Femur (tissue), 1 donor: ENCODE results near the gene CD300E.
"Not testable (repeated sequence)": the region's sequence is repeated elsewhere in the genome, so short reads cannot be mapped to it uniquely, and the experiment has no call there.

Experiments
- DNase-seq: peaks from one replicate; pipeline ENCODE4 v3.0.0-alpha.2; 2017

The CD300E gene

GRCh38 chr17:74623693-74624093 lies at the start of gene CD300E:
TSS of gene CD300E (minus strand) at chr17:74623738. CDS start at chr17:74623621, 117 bp downstream.
- no peak for DNase-seq

DNA sequence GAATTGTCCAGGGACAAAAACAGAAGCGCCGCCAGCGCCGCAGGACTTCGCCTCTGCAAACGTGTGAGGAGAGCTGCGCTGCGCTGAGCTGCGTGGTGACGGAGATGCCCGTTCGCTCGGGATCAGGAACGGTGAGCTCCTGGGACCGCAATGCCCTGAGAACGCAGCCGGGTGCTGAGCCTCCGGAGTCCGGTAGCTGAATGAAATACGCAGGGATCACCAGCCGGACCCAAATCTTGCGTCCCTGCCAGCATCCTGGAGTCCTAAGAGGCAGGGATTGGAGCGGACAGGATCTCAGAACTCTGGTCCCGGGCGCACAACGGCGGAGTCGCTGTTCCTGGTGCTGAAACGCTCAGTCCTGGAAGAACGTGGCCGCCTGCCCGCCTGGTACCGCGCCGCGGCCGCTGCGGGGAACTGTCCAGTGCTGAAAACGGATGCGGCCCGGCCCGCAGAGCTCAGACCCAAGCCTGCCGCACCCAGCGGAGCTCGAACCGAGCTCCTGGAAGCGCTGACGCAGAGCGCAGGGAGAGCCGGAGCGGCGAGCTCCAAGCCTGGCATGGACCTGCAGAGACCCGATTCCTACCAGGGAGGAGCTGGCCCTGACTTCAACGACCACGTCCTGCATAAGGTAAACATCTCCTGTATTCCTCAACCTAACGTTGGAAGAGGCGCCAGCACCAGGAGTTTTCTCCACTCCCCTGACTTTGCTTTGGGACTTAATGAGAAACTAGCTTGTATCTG lies 47.7 kb upstream of the CD300E start:
- DNase-seq, result peak; percentile 89

DNA sequence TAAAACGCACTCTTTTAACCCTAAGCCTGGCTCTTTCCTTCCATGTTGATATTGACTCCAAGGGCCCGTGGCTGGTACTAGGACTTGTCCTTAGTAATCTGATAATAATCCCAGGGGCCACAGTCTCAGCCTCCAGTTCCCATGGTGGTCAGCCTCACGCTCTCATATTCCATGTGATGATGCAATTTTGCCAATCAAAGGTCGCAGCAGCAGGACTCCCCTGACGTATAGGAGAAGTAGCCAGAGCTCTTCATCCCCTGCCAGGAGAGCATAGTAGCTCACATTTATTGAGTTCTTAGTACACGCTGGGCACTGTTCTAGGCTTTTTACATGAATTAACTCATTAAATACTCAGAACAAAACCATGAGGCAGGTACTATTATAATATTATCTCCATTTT lies 46.8 kb upstream of the CD300E start:
- DNase-seq, result no peak

- no peak for DNase-seq
Observed at GRCh38 chr17:74663561-74663960, 40.0 kb upstream of the CD300E start.

DNA sequence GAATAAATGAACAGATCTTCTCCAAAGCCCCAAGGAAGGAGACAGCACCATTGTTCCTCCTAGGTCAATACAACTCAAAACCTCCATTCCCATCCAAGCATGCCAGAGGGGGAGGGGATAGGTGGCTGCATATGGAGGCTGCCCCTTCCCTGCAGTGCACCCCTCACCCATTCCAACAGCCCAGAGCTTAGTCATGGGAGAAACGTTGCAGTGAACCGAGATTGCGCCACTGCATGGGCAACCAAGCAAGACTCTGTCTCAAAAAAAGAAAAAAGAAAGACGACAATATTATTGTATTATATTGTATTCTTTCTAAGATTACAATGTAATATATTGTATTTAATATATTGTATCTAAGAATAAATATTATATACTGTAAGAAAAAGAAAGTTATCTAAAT lies 36.4 kb upstream of the CD300E start:
- DNase-seq, result no peak

- DNase-seq, result no peak
Observed at GRCh38 chr17:74658620-74659019, 35.1 kb upstream of the CD300E start.

DNA sequence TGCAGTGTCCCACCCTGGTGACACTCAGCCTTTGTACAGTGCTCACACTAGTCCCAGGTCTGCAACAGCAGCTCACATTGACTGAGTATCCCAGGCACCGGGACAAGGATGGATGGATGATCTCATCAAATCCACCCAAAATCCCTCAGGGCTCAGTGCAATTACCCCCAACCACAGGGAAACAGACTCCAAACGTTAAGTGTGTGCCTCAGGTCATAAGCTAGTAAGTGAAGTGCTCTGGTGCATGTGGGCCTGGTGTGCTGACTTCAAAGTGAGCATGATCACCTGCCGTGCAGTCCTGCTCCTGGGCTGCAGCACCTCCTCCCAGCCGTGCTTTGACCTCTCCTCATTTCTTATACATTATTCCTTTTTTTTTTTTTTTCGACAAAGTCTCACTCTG lies 31.2 kb upstream of the CD300E start:
- DNase-seq, result no peak

- no peak for DNase-seq
Observed at GRCh38 chr17:74652020-74652419, 28.5 kb upstream of the CD300E start.

DNA sequence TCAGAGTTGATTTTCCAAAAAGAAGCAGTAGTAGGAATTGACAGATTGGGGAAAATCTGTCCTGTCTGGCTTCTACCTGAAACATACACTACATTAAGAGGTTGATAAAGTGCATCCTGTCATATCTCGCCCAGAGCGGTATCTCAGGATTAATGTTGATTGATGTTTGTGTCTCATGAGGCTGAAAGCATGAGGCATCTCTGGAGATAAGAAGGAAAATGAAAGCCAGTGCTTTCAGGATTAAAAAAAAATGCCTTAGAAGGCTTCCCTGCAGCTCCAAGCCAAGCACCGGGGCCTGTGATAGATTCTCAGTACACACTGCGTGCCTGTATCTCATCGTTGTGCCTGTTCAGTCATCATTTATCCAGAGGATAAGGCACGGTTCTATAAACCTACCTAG lies 26.4 kb upstream of the CD300E start:
- no peak for DNase-seq

- DNase-seq, result no peak
Observed at GRCh38 chr17:74647871-74648672, 24.5 kb upstream of the CD300E start.

DNA sequence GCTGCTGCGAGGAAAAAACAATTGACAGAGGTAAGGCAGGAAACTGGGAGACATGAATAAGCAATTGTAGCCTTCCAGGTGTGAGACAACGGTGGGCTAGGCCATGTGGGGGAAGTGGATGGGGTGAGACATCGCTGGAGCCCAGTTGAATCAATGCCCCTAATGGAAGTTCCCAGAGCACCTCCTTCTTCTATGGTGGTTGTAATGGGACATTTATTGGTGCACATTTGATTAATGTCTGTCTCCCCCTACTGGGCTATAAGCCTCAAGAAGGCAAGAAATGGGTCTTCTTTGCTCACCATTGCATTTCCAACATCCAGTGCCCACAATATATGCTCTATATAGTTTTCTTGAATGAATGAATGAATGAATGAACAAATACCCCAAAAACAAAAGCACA lies 22.7 kb upstream of the CD300E start:
- DNase-seq, result no peak

DNA sequence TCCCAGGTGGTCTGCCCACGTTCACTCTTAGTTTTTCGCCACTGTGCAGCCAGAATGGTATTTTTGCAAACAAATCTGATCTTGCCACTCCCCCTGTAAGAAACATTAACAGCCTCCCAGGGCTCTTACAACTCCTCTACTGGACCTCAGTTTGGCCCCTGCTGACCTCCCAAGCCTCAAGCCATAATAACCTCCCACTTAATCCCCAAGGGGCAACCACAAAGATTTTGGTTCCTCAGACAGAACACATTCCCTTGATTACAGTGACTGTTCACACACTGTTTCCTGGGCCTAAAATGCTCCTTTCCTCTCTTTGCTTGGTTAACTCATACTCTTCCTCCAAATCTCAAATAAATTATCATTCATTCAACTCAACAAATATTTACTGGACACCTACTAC lies 21.5 kb upstream of the CD300E start:
- DNase-seq, result no peak

- DNase-seq, result no peak
Observed at GRCh38 chr17:74644419-74644818, 20.9 kb upstream of the CD300E start.

DNA sequence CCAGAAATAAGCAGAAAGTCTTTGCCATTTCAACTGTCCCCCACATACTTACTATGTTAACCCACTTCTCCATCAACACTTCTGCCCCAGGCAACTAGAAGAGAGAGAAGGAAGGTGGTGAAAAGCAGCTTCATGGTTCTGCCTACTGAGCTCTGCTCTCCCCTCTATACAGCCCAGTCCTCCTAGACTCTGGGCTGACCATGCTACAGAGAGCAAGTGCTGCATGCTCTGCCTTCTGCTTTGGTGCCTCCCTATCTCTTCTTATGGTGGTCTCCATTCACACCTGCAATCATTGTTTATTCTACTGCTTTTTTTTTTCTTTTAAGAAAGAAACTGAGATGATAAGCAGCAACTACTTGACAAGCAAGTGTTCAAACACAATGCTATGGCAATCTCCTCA lies 20.3 kb upstream of the CD300E start:
- DNase-seq, result no peak

- no peak for DNase-seq
Observed at GRCh38 chr17:74642995-74643394, 19.5 kb upstream of the CD300E start.

GRCh38 chr17:74642556-74642955 lies 19.0 kb upstream of the CD300E start:
- DNase-seq, result no peak

GRCh38 chr17:74641958-74642298 lies 18.4 kb upstream of the CD300E start:
- DNase-seq, result no peak

- no peak for DNase-seq
Observed at GRCh38 chr17:74641224-74641957, 17.9 kb upstream of the CD300E start.

DNA sequence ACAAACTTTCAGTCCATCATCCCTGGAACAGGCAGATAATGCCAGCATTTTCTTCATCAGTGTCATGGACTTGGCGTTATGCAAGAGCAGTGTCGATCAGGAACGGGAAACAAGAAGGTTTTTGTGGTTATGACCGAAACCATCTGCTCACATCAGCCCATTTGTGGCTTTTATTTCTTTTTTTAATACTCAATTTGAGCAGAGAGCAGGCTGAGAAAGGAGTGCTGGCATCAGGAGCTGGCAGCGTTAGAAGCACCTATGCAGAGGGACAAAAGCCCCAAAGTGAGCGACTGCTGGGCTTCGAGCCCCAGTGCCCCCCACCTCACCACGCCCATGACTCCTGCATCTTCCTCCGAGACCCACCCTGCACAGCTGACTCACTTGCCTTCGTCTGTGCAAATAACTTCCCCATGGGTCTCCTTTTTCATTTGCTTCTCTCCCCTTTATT lies 16.2 kb upstream of the CD300E start:
- no peak for DNase-seq

DNA sequence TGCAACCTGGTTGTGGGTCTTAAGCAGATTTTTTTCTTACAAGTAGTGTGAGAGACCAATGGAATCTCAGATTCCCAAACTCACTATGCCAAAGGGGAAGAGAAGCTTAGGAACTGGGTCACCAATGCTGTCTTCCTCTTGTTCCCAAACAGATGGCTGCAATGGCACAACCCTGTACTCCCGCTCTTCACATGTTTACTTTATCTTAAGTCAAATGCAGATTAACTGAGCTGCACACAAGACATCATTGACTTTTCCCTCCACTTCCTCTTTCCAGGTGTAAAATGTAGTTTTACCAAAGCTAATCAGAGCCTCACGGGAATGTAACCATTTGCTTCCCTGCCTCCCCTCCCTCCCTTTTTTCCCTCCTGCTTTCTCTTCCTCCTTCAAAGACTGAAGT lies 14.4 kb upstream of the CD300E start:
- DNase-seq, result no peak

DNA sequence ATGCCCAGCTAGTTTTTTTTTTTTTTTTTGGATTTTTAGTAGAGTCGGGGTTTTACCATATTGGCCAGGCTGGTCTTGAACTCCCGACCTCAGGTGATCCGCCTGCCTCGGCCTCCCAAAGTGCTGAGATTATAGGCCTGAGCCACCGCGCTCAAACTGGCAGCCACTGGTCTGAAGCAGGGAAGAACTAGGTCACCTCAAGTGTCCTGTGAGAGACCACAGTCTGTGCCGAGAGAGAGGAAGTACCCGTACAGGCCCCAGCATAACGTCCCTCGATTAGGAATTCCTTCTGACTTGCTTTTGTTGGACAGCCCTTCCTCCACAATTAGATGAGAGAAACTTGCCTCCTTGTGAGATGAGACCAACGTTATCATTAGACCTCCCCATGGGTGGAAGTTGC lies 13.7 kb upstream of the CD300E start:
- no peak for DNase-seq

GRCh38 chr17:74636541-74637085 lies 13.1 kb upstream of the CD300E start:
- DNase-seq, result not testable (repeated sequence)

- DNase-seq, result no peak
Observed at GRCh38 chr17:74635418-74635817, 11.9 kb upstream of the CD300E start.
